OCI-LY7 (cell line): ENCODE results near the gene SDCCAG8.

Experiments
- EZH2phosphoT487 ChIP-seq: fragments of 200-600 bp; sonication (generic); IDR thresholded peaks from 2 replicates; pipeline ENCODE4 v1.6.1; 2018; ENCODE audit warnings: low read depth, borderline replicate concordance, mild to moderate bottlenecking, mixed run types, antibody characterized with exemption, low read length, moderate library complexity, mixed read lengths
- TF ChIP-seq, protein P1 (sequence below): fragments of 200-600 bp; sonication (generic); conservative IDR thresholded peaks from 2 replicates; pipeline ENCODE4 v1.5.1; 2014; ENCODE audit warnings: mild to moderate bottlenecking, antibody characterized with exemption, low read length, moderate library complexity, mixed read lengths

DNA sequence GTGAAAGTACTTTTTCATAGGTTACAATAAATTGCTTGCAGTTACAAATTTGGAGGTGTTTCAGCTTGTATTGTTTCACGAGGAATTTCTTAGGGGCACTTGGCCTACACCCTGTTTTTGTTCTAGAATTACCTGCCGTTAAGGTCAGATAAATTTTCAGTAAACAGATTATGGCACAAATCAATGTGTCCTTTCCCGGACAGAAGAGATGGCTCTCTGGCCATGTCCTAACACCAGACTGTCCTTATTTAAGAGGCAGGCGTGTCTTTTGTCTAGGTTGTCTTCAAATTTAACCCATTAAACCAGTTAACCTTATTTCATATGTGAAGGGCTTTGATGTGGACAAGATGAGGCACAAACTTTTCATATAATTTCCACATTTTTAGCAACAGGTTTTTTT, 243.4 kb downstream of the SDCCAG8 start:
- TF ChIP-seq, protein P1, sequence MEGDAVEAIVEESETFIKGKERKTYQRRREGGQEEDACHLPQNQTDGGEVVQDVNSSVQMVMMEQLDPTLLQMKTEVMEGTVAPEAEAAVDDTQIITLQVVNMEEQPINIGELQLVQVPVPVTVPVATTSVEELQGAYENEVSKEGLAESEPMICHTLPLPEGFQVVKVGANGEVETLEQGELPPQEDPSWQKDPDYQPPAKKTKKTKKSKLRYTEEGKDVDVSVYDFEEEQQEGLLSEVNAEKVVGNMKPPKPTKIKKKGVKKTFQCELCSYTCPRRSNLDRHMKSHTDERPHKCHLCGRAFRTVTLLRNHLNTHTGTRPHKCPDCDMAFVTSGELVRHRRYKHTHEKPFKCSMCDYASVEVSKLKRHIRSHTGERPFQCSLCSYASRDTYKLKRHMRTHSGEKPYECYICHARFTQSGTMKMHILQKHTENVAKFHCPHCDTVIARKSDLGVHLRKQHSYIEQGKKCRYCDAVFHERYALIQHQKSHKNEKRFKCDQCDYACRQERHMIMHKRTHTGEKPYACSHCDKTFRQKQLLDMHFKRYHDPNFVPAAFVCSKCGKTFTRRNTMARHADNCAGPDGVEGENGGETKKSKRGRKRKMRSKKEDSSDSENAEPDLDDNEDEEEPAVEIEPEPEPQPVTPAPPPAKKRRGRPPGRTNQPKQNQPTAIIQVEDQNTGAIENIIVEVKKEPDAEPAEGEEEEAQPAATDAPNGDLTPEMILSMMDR, result no peak
- no peak for TF ChIP-seq EZH2phosphoT487
